ENCODE measurements around the gene VMP1. TPM values are rescaled to one million over a fixed set of nuclear protein-coding genes. Genes with fewer than 3 reads are reported as not detected.
A peak's percentile ranks its signal among the peaks of the same experiment; 100 is the strongest.

Gene VMP1
- total RNA-seq, 1 experiment from 2014 or later = 236 TPM

- intact Hi-C loops (cut with micrococcal nuclease; ENCODE audit: unreplicated experiment) = no loop called here
- Histone ChIP-seq H3K36me3 (ENCODE audit: low read depth) (peaks cover 10% of the 10 kb centered on the region; the same call in 1 of the 2 replicates), H3K9me3 (ENCODE audit: insufficient read depth, low read depth) (no peaks in the 10 kb centered on the region), H3K27me3 (ENCODE audit: insufficient read depth, low read depth) (no peaks in the 10 kb centered on the region), H3F3A (ENCODE audit: insufficient read depth, low read depth) (peaks cover 21% of the 10 kb centered on the region; the same call in 1 of the 2 replicates), H3K4me1 (replicated peaks; ENCODE audit: insufficient read depth) (peaks cover 25% of the 10 kb centered on the region), H3K79me2 (ENCODE audit: low read depth) (no peaks in the 10 kb centered on the region), H3K9me2 (ENCODE audit: insufficient read depth) (no peaks in the 10 kb centered on the region), H4K20me1 (ENCODE audit: insufficient read depth) (no peaks in the 10 kb centered on the region), H3K27ac (peak overlapping the region; percentile 77), H3K4me3 (no peak overlapping the region), H3K4me2 (peak overlapping the region; percentile 40), H2AFZ (no peak overlapping the region)
- peak; percentile 12 to 85 for DNase-seq
- no TSS peak for BruUV-seq (replicated peaks)
- CTCF ChIA-PET = no interaction called here
- POLR2A ChIA-PET (ENCODE audit: unreplicated experiment) = interaction anchor here (0.5 to 0.7 kb wide), 5 partner anchors 17 to 192 kb away, joined by 3 to 31 read pairs (median 5); no protein-coding TSS in a partner anchor
- TF ChIP-seq EZH2 (IDR thresholded peaks at IDR 0.05; ENCODE audit: low read depth) (no peak), CTCF (conservative IDR thresholded peaks at IDR 0.05) (no peak)
Observed at GRCh38 chr17:59811209-59811608, 103.8 kb downstream of the VMP1 start.

- Histone ChIP-seq H3F3A (ENCODE audit: insufficient read depth, low read depth) (peaks cover 21% of the 10 kb centered on the region; the same call in 1 of the 2 replicates), H3K9me3 (ENCODE audit: insufficient read depth, low read depth) (no peaks in the 10 kb centered on the region), H3K4me1 (replicated peaks; ENCODE audit: insufficient read depth) (peaks cover 25% of the 10 kb centered on the region), H2AFZ (no peak overlapping the region), H3K4me2 (no peak overlapping the region), H4K20me1 (ENCODE audit: insufficient read depth) (no peaks in the 10 kb centered on the region), H3K79me2 (ENCODE audit: low read depth) (no peaks in the 10 kb centered on the region), H3K4me3 (no peak overlapping the region), H3K9me2 (ENCODE audit: insufficient read depth) (no peaks in the 10 kb centered on the region), H3K27ac (peak overlapping the region; percentile 77), H3K27me3 (ENCODE audit: insufficient read depth, low read depth) (no peaks in the 10 kb centered on the region), H3K36me3 (ENCODE audit: low read depth) (peaks cover 10% of the 10 kb centered on the region; the same call in 1 of the 2 replicates)
- TF ChIP-seq CTCF (conservative IDR thresholded peaks at IDR 0.05) = no peak
- TF ChIP-seq EZH2 (IDR thresholded peaks at IDR 0.05; ENCODE audit: low read depth) = no peak
- DNase-seq = no peak
- ChIA-PET POLR2A (ENCODE audit: unreplicated experiment) (interaction anchor here (0.6 kb wide), 1 partner anchor 29 kb away, joined by 8 read pairs; no protein-coding TSS in a partner anchor), CTCF (no interaction called here)
- no TSS peak for BruUV-seq (replicated peaks)
- intact Hi-C loops (cut with micrococcal nuclease; ENCODE audit: unreplicated experiment) = no loop called here
Observed at GRCh38 chr17:59812139-59812538, 104.7 kb downstream of the VMP1 start.

- H3K4me1 ChIP-seq (replicated peaks; ENCODE audit: insufficient read depth) = peaks cover 25% of the 10 kb centered on the region
Observed at GRCh38 chr17:59814276-59814675, 106.8 kb downstream of the VMP1 start.

More at GRCh38 chr17:59814276-59814675, 106.8 kb downstream of the VMP1 start:
- no peaks in the 10 kb centered on the region for H3K9me2 ChIP-seq (ENCODE audit: insufficient read depth)
- no peak overlapping the region for H3K4me3 ChIP-seq
- no peaks in the 10 kb centered on the region for H3K9me3 ChIP-seq (ENCODE audit: insufficient read depth, low read depth)
- H3F3A ChIP-seq (ENCODE audit: insufficient read depth, low read depth) = peaks cover 12% of the 10 kb centered on the region; the same call in 1 of the 2 replicates
- no peak overlapping the region for H2AFZ ChIP-seq
- ChIA-PET POLR2A (ENCODE audit: unreplicated experiment) (interaction anchor here (0.6 to 0.8 kb wide), 2 partner anchors 50 to 61 kb away, joined by 3 read pairs; no protein-coding TSS in a partner anchor), CTCF (no interaction called here)
- no peaks in the 10 kb centered on the region for H3K27me3 ChIP-seq (ENCODE audit: insufficient read depth, low read depth)
- H3K4me2 ChIP-seq = no peak overlapping the region
- intact Hi-C loops (cut with micrococcal nuclease; ENCODE audit: unreplicated experiment) = no loop called here
- DNase-seq = no peak
- no peaks in the 10 kb centered on the region for H3K79me2 ChIP-seq (ENCODE audit: low read depth)
- TF ChIP-seq EZH2 (IDR thresholded peaks at IDR 0.05; ENCODE audit: low read depth) (no peak), CTCF (conservative IDR thresholded peaks at IDR 0.05) (no peak)
- no peaks in the 10 kb centered on the region for H4K20me1 ChIP-seq (ENCODE audit: insufficient read depth)
- H3K27ac ChIP-seq = peak overlapping the region; percentile 30; the same call in 1 of the 2 replicates
- no TSS peak for BruUV-seq (replicated peaks)
- peaks cover 10% of the 10 kb centered on the region; the same call in 1 of the 2 replicates for H3K36me3 ChIP-seq (ENCODE audit: low read depth)

All from PC-9 (cell line).